GM12891 (cell line): ENCODE results near the gene SEPTIN7.

Source experiments
- PAX5 ChIP-seq: IDR thresholded peaks from 2 replicates; pipeline ENCODE4 v1.6.1; 2011; ENCODE audit warnings: low read length, moderate library complexity, mild to moderate bottlenecking; ENCODE audit not compliant: insufficient read depth, severe bottlenecking
- POLR2A ChIP-seq: IDR thresholded peaks from 2 replicates; pipeline ENCODE4 v1.6.1; 2011; ENCODE audit warnings: low read depth, low read length, control low read depth
- POLR2AphosphoS5 ChIP-seq: IDR thresholded peaks from 2 replicates; pipeline ENCODE4 v1.6.1; 2011; ENCODE audit warnings: low read depth, low read length, control low read depth
- TAF1 ChIP-seq: IDR thresholded peaks from 2 replicates; pipeline ENCODE4 v1.6.1; 2011; ENCODE audit warnings: low read depth, low read length, control low read depth

- TF ChIP-seq POLR2AphosphoS5 (no peak), POLR2A (no peak), TAF1 (no peak), PAX5 (no peak)
These were observed 46.1 kb downstream of the SEPTIN7 start for GRCh38 chr7:35846816-35847412.
